GM23338 (cell line): ENCODE measurements around the gene SLC25A3. TPM values are rescaled to one million over a fixed set of nuclear protein-coding genes. Genes with fewer than 3 reads are reported as not detected.

ENCODE experiments used
- ATAC-seq: fragments of 200-7000 bp; cut with Tn5 transposase; 3 replicates; pipeline ENCODE4 v1.9.1; 2020
- DNase-seq: peaks from one replicate; pipeline ENCODE4 v3.0.0-alpha.2; 2015; ENCODE audit warnings: low spot score
- H2AFZ ChIP-seq: fragments of 200-600 bp; sonication (generic); 2 replicates; pipeline ENCODE4 v1.8.0; 2016; ENCODE audit warnings: antibody characterized with exemption, mild to moderate bottlenecking, moderate library complexity
- H3F3A ChIP-seq: fragments of 200-600 bp; sonication (generic); replicated peaks from 2 replicates; pipeline ENCODE4 v1.8.0; 2017; ENCODE audit warnings: antibody characterized with exemption, mixed run types, low read depth
- H3K27ac ChIP-seq: fragments of 200-600 bp; sonication (generic); 2 replicates; pipeline ENCODE4 v1.6.1; 2016; ENCODE audit warnings: low read depth
- H3K27me3 ChIP-seq: fragments of 200-600 bp; sonication (generic); 2 replicates; pipeline ENCODE4 v1.8.0; 2016; ENCODE audit warnings: mild to moderate bottlenecking, mixed run types, moderate library complexity; ENCODE audit not compliant: insufficient read depth
- H3K36me3 ChIP-seq: fragments of 200-600 bp; sonication (generic); 2 replicates; pipeline ENCODE4 v1.8.0; 2016; ENCODE audit warnings: mild to moderate bottlenecking; ENCODE audit not compliant: insufficient read depth
- H3K4me1 ChIP-seq: fragments of 200-600 bp; sonication (generic); 2 replicates; pipeline ENCODE4 v1.8.0; 2016; ENCODE audit warnings: mild to moderate bottlenecking, moderate library complexity; ENCODE audit not compliant: insufficient read depth
- H3K4me2 ChIP-seq: fragments of 200-600 bp; sonication (generic); 2 replicates; pipeline ENCODE4 v1.7.1; 2017; ENCODE audit warnings: mixed run types
- H3K4me3 ChIP-seq: fragments of 200-600 bp; sonication (generic); 2 replicates; pipeline ENCODE4 v1.6.1; 2016; ENCODE audit warnings: mixed run types
- H3K79me2 ChIP-seq: fragments of 200-600 bp; sonication (generic); replicated peaks from 2 replicates; pipeline ENCODE4 v1.8.0; 2017; ENCODE audit warnings: mild to moderate bottlenecking; ENCODE audit not compliant: insufficient read depth
- H3K9me2 ChIP-seq: fragments of 200-600 bp; sonication (generic); 2 replicates; pipeline ENCODE4 v1.8.0; 2017; ENCODE audit not compliant: insufficient read depth
- H4K20me1 ChIP-seq: fragments of 200-600 bp; sonication (generic); replicated peaks from 2 replicates; pipeline ENCODE4 v1.8.0; 2017; ENCODE audit warnings: mild to moderate bottlenecking; ENCODE audit not compliant: insufficient read depth
- H3K27ac Mint-ChIP-seq: 2 replicates; pipeline ENCODE4 v1.8.0; 2020; ENCODE audit warnings: inconsistent platforms, mild to moderate bottlenecking, moderate library complexity, mixed read lengths
- H3K27me3 Mint-ChIP-seq: 3 replicates; pipeline ENCODE4 v1.8.0; 2022; ENCODE audit warnings: low read depth, mild to moderate bottlenecking, moderate library complexity, mixed read lengths, inconsistent platforms; ENCODE audit not compliant: insufficient read depth, poor library complexity
- H3K36me3 Mint-ChIP-seq: 3 replicates; pipeline ENCODE4 v1.8.0; 2021; ENCODE audit warnings: low read depth, mild to moderate bottlenecking, inconsistent platforms, moderate library complexity, mixed read lengths
- H3K4me1 Mint-ChIP-seq: 3 replicates; pipeline ENCODE4 v1.8.0; 2020; ENCODE audit warnings: mild to moderate bottlenecking, inconsistent platforms, mixed read lengths
- H3K4me3 Mint-ChIP-seq: 3 replicates; pipeline ENCODE4 v1.8.0; 2021; ENCODE audit warnings: moderate library complexity, mild to moderate bottlenecking, inconsistent platforms, mixed read lengths
- H3K9me3 Mint-ChIP-seq: 3 replicates; pipeline ENCODE4 v1.8.0; 2020; ENCODE audit warnings: moderate library complexity, mild to moderate bottlenecking, inconsistent platforms, mixed read lengths
- CREB1 ChIP-seq: fragments of 250-450 bp; sonication (Bioruptor Pico); IDR thresholded peaks from 2 replicates; pipeline ENCODE4 v1.5.0; 2020; ENCODE audit warnings: low read depth, mild to moderate bottlenecking, moderate library complexity
- ETS1 ChIP-seq: IDR thresholded peaks from 2 replicates; pipeline ENCODE4 v1.6.1; 2016; ENCODE audit warnings: antibody characterized with exemption
- EZH2 ChIP-seq: fragments of 200-600 bp; sonication (generic); IDR thresholded peaks from one replicate; pipeline ENCODE4 v1.8.0; 2017; ENCODE audit warnings: antibody characterized with exemption, mild to moderate bottlenecking, low read depth; ENCODE audit not compliant: unreplicated experiment
- EZH2phosphoT487 ChIP-seq: fragments of 200-600 bp; sonication (generic); IDR thresholded peaks from one replicate; pipeline ENCODE4 v1.8.1; 2018; ENCODE audit warnings: antibody characterized with exemption; ENCODE audit not compliant: unreplicated experiment
- NANOG ChIP-seq: IDR thresholded peaks from 2 replicates; pipeline ENCODE4 v1.6.1; 2016; ENCODE audit warnings: antibody characterized with exemption, borderline replicate concordance
- POLR2AphosphoS5 ChIP-seq: IDR thresholded peaks from 2 replicates; pipeline ENCODE4 v1.6.1; 2016; ENCODE audit warnings: antibody characterized with exemption, low read depth
- STAT1 ChIP-seq: IDR thresholded peaks from one replicate; pipeline ENCODE4 v1.6.1; 2016; ENCODE audit warnings: antibody characterized with exemption; ENCODE audit not compliant: unreplicated experiment
- ZNF114 ChIP-seq: fragments of 250-450 bp; sonication (Bioruptor Pico); IDR thresholded peaks from 2 replicates; pipeline ENCODE4 v1.5.0; 2020; ENCODE audit warnings: mild to moderate bottlenecking, moderate library complexity
- ZNF331 ChIP-seq: fragments of 250-450 bp; sonication (Bioruptor Pico); IDR thresholded peaks from 2 replicates; pipeline ENCODE4 v1.5.0; 2020; ENCODE audit warnings: low read depth, mild to moderate bottlenecking, moderate library complexity
- ZNF462 ChIP-seq: fragments of 250-450 bp; sonication (Bioruptor Pico); IDR thresholded peaks from 2 replicates; pipeline ENCODE4 v1.5.0; 2020; ENCODE audit warnings: mild to moderate bottlenecking, moderate library complexity
- polyA plus RNA-seq: library from polyadenylated mRNA; unstranded; fragments of >200 nt; fragmentation: Nextera tagmentation; extraction: Ambion mirVana; gene quantifications from 2 replicates; pipeline ENCODE4 v1.2.1, GENCODE V29; 2016
- total RNA-seq: library from RNA; depleted of rRNA; stranded (reverse); fragments of >200 nt; shearing (Covaris generic); gene quantifications from 2 replicates; pipeline ENCODE4 v1.2.3, GENCODE V29; 2014

SLC25A3 gene
- total and polyA plus RNA-seq, 2 experiments from 2014 or later, result 676 to 703 TPM

- TF ChIP-seq ZNF462 (CRISPR knock-in tag), result no peak
- TF ChIP-seq ZNF114 (CRISPR knock-in tag), result no peak
- no peak for TF ChIP-seq CREB1 (CRISPR knock-in tag)
- no peak for TF ChIP-seq EZH2phosphoT487
Measured at GRCh38 chr12:98549371-98550110, 43.9 kb upstream of the SLC25A3 start (continued).

GRCh38 chr12:98551787-98552186, 41.7 kb upstream of the SLC25A3 start:
- no peaks in the 10 kb centered on the region for H3K4me1 Mint-ChIP-seq
- DNase-seq (no peak), ATAC-seq (no peak)
- H4K20me1 ChIP-seq, result peaks cover 12% of the 10 kb centered on the region; the same call in 1 of the 2 replicates
- no peak overlapping the region for H3K4me3 ChIP-seq
- H3K27me3 Mint-ChIP-seq, result peaks cover 6% of the 10 kb centered on the region
- no peaks in the 10 kb centered on the region for H3K79me2 ChIP-seq
- no peak overlapping the region for H3K27ac Mint-ChIP-seq
- H3K4me3 Mint-ChIP-seq, result no peak overlapping the region
- peaks cover 12% of the 10 kb centered on the region for H3F3A ChIP-seq
- no peaks in the 10 kb centered on the region for H3K4me1 ChIP-seq
- no peak overlapping the region for H3K4me2 ChIP-seq
- H3K27me3 ChIP-seq, result no peaks in the 10 kb centered on the region
- H3K36me3 ChIP-seq, result peaks cover 32% of the 10 kb centered on the region
- no peak overlapping the region for H3K27ac ChIP-seq
- H3K9me3 Mint-ChIP-seq, result no peaks in the 10 kb centered on the region
- H3K36me3 Mint-ChIP-seq, result peaks cover 50% of the 10 kb centered on the region
- H2AFZ ChIP-seq, result no peak overlapping the region
- H3K9me2 ChIP-seq, result no peaks in the 10 kb centered on the region
- TF ChIP-seq NANOG, result no peak
- no peak for TF ChIP-seq POLR2AphosphoS5
- no peak for TF ChIP-seq CREB1 (CRISPR knock-in tag)
- no peak for TF ChIP-seq EZH2
- no peak for TF ChIP-seq STAT1
- no peak for TF ChIP-seq ETS1
- no peak for TF ChIP-seq ZNF331 (CRISPR knock-in tag)
